Endothelial cell of umbilical vein (primary cell): ENCODE results near the gene SDHA. TPM values are rescaled to one million over a fixed set of nuclear protein-coding genes. Genes with fewer than 3 reads are reported as not detected.
"Not testable (repeated sequence)": the region's sequence is repeated elsewhere in the genome, so short reads cannot be mapped to it uniquely, and the experiment has no call there.

Experiments
- BruUV-seq: library from RNA; stranded (reverse); fragments of 400-500 nt; replicated peaks from 2 replicates; lab custom pipeline; 2021; lab: Mats Ljungman, UMichigan
- CTCF ChIA-PET: fragments of 300-600, 350-600 bp; sonication (Branson Sonifier 250); formaldehyde crosslinking; loops from one replicate; lab custom pipeline; 2021; ENCODE audit warnings: antibody characterized with exemption, inconsistent platforms; lab: Charles Lee
- POLR2A ChIA-PET: fragments of 300-600, 350-600 bp; sonication (Branson Sonifier 250); formaldehyde crosslinking; loops from one replicate; lab custom pipeline; 2021; ENCODE audit warnings: antibody characterized with exemption, inconsistent platforms; lab: Charles Lee
- DNase-seq: peaks from one replicate; pipeline ENCODE4 v3.0.0-alpha.2; 2011; ENCODE audit warnings: low read depth, low spot score
- FAIRE-seq: peaks from 2 replicates; lab custom pipeline; 2011; peaks lifted over from hg19 to GRCh38; lab: Jason Lieb, UNC
- H2AFZ ChIP-seq: 2 replicates; pipeline ENCODE4 v1.6.0; 2012; ENCODE audit warnings: low read depth, low read length, control low read depth, inconsistent platforms
- H3K27ac ChIP-seq: 2 replicates; pipeline ENCODE4 v1.5.1; 2011; ENCODE audit warnings: low read depth, mild to moderate bottlenecking, control low read depth, low read length, moderate library complexity; ENCODE audit not compliant: insufficient read depth
- H3K27me3 ChIP-seq, 2 experiments: 2 replicates each; pipeline versions ENCODE4 v1.6.0 to v1.6.1; 2011; ENCODE audit warnings: low read length in 2 of 2, mixed read lengths in 1 of 2; ENCODE audit not compliant: control insufficient read depth in 2 of 2, insufficient read depth in 2 of 2
- H3K36me3 ChIP-seq, 2 experiments: 2 replicates in 1 of 2; 3 replicates in 1 of 2; pipeline ENCODE4 v1.5.1; 2011; ENCODE audit warnings: low read length in 2 of 2, mild to moderate bottlenecking in 1 of 2, moderate library complexity in 1 of 2; ENCODE audit not compliant: control insufficient read depth in 2 of 2, insufficient read depth in 2 of 2; ENCODE audit errors: extremely low read depth in 1 of 2
- H3K4me1 ChIP-seq: 3 replicates; pipeline ENCODE4 v1.5.1; 2011; ENCODE audit warnings: mild to moderate bottlenecking, low read length; ENCODE audit not compliant: control insufficient read depth, insufficient read depth; ENCODE audit errors: extremely low read depth
- H3K4me2 ChIP-seq: 2 replicates; pipeline ENCODE4 v1.6.1; 2011; ENCODE audit warnings: low read length, control low read depth, mixed read lengths; ENCODE audit not compliant: insufficient read depth
- H3K4me3 ChIP-seq, 3 experiments: fragments of 200-600 bp in 1 of 3; sonication (generic), shearing (Covaris generic) in 1 of 3; replicated peaks in 1 of 3; 2 replicates each; pipeline ENCODE4 v1.5.1; 2011 to 2016; ENCODE audit warnings: control low read depth in 3 of 3, low read length in 3 of 3, mild to moderate bottlenecking in 2 of 3, inconsistent platforms in 1 of 3, low read depth in 1 of 3, moderate library complexity in 1 of 3; ENCODE audit not compliant: insufficient read depth in 1 of 3
- H3K79me2 ChIP-seq: 2 replicates; pipeline ENCODE4 v1.6.0; 2012; ENCODE audit warnings: low read length, inconsistent platforms; ENCODE audit not compliant: control insufficient read depth, insufficient read depth
- H3K9ac ChIP-seq: replicated peaks from 2 replicates; pipeline ENCODE3; 2011; ENCODE audit warnings: low read length, control low read depth; ENCODE audit not compliant: insufficient read depth; ENCODE audit errors: extremely low read depth
- H3K9me1 ChIP-seq: replicated peaks from 3 replicates; pipeline ENCODE4 v1.6.0; 2011; ENCODE audit warnings: mild to moderate bottlenecking, low read length; ENCODE audit not compliant: control insufficient read depth, insufficient read depth; ENCODE audit errors: extremely low read depth
- H3K9me3 ChIP-seq: replicated peaks from 2 replicates; pipeline ENCODE4 v1.5.1; 2012; ENCODE audit warnings: low read length, inconsistent platforms; ENCODE audit not compliant: control insufficient read depth, insufficient read depth
- H4K20me1 ChIP-seq: replicated peaks from 2 replicates; pipeline ENCODE3; 2011; ENCODE audit warnings: mild to moderate bottlenecking, low read length; ENCODE audit not compliant: control insufficient read depth, insufficient read depth; ENCODE audit errors: extremely low read depth
- JUN ChIP-seq: IDR thresholded peaks from 2 replicates; pipeline ENCODE4 v1.6.1; 2011; ENCODE audit warnings: borderline replicate concordance, low read depth; ENCODE audit not compliant: insufficient read length, insufficient read depth
- MYC ChIP-seq: IDR thresholded peaks from one replicate; pipeline ENCODE4 v1.6.1; 2011; ENCODE audit warnings: mild to moderate bottlenecking, low read depth, low read length
- POLR2A ChIP-seq: IDR thresholded peaks from 2 replicates; pipeline ENCODE4 v1.6.1; 2012; ENCODE audit warnings: low read depth, mild to moderate bottlenecking, control low read depth, low read length
- dilution Hi-C: fragments of 300-500 bp; cut with MboI; formaldehyde crosslinking; loops from one replicate; pipeline ENCODE4 v1.15.0; 2019; ENCODE audit warnings: low sequenced_read_pairs; ENCODE audit not compliant: extremely low pct_ligation_motif_present
- intact Hi-C: fragments of 100-400 bp; cut with micrococcal nuclease; formaldehyde crosslinking; loops from one replicate; pipeline ENCODE4 v1.10.0; 2022
- polyA plus RNA-seq, 4 experiments: library from polyadenylated mRNA; depleted of rRNA in 3 of 4; stranded (reverse) in 3 of 4; unstranded in 1 of 4; fragments of >200 nt; gene quantifications; 2 replicates each; pipeline versions ENCODE4 v1.2.1 to v1.2.3, GENCODE V29; 2011 to 2012; ENCODE audit warnings: missing spikeins in 1 of 4
- total RNA-seq: library from RNA; stranded (reverse); gene quantifications from 2 replicates; pipeline ENCODE4 v1.2.3, GENCODE V29; 2021

The SDHA gene
- total and polyA plus RNA-seq, 2 donors (not counting 3 experiments of a cell fraction or from before 2014, with no cell fraction given), result 121 to 153 TPM

DNA sequence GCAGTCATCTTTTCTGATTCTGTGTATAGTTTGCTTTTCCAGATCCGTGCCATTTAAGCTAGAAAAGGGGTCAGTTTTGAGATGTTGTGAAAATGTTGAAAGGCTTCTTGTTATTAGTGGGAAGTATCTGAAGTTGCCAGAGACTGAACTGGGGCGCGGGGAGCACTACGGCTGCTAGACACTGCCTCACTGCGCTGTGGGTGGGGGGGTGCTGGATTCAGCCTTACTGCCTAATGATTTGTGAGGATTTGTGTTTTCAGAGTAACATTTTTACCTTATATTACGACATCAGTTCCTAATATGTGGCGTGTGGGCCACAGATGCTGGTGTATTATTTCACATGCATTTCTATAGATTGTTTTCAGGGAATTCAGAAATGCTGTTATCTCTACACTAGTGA, 55.4 kb downstream of the SDHA start:
- H3K9ac ChIP-seq, DNase-seq, H3K36me3 ChIP-seq, H2AFZ ChIP-seq, H3K9me1 ChIP-seq, intact Hi-C loops, H3K9me3 ChIP-seq, FAIRE-seq, H4K20me1 ChIP-seq, dilution Hi-C loops, BruUV-seq, CTCF ChIA-PET, H3K27me3 ChIP-seq, H3K4me3 ChIP-seq, H3K27ac ChIP-seq, POLR2A ChIA-PET: not testable (repeated sequence)
- Histone ChIP-seq H3K4me1 (peaks cover 12% of the 10 kb centered on the region), H3K4me2 (peak overlapping the region; percentile 74), H3K79me2 (peaks cover 45% of the 10 kb centered on the region)

DNA sequence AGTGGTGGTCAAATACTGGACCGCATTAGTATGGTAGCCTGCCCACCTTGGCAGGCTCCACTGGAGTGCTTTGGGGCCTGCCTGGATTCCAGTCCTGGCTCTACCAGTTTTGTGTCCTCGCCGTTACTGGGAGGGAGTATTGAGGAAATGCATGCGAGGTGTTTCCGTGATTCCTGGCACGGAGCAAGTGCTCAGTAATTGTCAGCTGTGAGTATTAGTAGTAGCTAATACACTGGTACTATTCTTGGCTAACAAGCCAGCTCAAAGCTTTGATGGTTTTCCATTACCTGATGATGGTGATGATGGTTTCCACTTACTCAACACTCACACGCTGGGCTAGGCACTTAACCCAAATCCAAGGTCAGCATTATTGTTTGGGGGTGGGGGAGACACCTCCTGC, 56.2 kb downstream of the SDHA start:
- H3K9ac ChIP-seq, dilution Hi-C loops, H3K27ac ChIP-seq, BruUV-seq, H3K9me1 ChIP-seq, CTCF ChIA-PET, H2AFZ ChIP-seq, H3K36me3 ChIP-seq, H3K9me3 ChIP-seq, POLR2A ChIA-PET, intact Hi-C loops, FAIRE-seq, H3K4me3 ChIP-seq, H3K27me3 ChIP-seq, H4K20me1 ChIP-seq: not testable (repeated sequence)
- DNase-seq, result peak; percentile 11
- H3K4me2 ChIP-seq, result peak overlapping the region; percentile 4
- H3K79me2 ChIP-seq, result peaks cover 51% of the 10 kb centered on the region
- peaks cover 12% of the 10 kb centered on the region for H3K4me1 ChIP-seq

DNA sequence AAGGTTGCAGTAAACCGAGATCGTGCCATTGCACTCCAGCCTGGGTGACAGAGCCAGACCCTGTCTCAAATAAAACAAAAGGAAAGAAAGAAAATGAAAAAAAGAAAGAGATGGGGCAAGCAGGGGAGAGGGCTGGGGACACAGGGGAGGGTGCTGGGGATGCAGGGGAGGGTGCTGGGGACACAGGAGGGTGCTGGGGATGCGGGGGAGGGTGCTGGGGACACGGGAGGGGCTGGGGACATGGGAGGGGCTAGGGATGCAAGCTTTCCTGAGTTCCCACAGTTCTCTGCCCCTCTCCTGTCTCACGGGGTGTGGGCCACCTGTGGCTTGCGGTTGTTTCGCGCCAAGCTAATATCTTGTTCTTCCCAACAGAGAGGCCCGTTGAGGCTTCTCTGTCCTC, 60.5 kb downstream of the SDHA start:
- Histone ChIP-seq H3K27ac (no peak overlapping the region), H3K9me1 (no peaks in the 10 kb centered on the region), H3K27me3 (no peaks in the 10 kb centered on the region), H3K9me3 (no peaks in the 10 kb centered on the region), H3K4me3 (no peak overlapping the region), H4K20me1 (no peaks in the 10 kb centered on the region), H3K36me3 (peaks cover 2 to 5% of the 10 kb centered on the region in 2 experiments), H3K4me1 (peaks cover 4% of the 10 kb centered on the region), H3K79me2 (peaks cover 71% of the 10 kb centered on the region), H3K4me2 (no peak overlapping the region), H3K9ac (no peak overlapping the region), H2AFZ (no peak overlapping the region)
- no peak for DNase-seq
- BruUV-seq, result no TSS peak
- dilution Hi-C loops (no loop called here), intact Hi-C loops (no loop called here)
- POLR2A ChIA-PET, result no interaction called here
- FAIRE-seq, result no peak
- CTCF ChIA-PET, result no interaction called here
- TF ChIP-seq MYC (no peak), POLR2A (no peak), JUN (no peak)

DNA sequence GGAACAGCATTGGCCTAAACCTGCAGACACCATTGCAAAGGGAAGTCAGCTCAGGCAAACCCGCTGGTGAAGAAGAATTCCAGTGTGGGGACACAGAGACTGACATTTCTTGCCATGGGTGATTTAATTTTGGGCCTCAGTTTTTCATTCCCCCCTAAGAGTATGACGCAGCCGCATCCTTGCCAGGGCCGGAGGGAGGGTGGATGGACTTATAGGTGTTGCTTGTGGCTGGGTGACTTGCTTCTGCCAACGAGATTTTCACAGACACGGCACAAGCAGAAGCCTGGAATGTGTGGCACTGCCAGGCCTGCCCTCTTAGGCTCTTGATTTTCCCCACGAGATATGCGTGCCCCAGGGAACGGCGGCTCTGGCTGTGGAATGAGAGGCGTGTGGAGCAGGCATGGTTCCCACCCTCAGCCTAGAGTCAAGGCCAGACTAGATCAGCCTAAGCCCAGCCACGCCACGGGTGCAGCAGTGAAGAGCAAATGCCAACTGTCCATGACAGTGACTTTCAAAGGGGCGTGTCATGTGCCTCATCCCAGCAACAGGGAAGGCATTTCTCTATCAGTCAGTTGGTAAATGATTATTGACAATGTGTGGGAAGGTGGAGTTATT, 61.0 kb downstream of the SDHA start:
- peaks cover 71% of the 10 kb centered on the region for H3K79me2 ChIP-seq
- H4K20me1 ChIP-seq, H2AFZ ChIP-seq, H3K4me2 ChIP-seq, H3K27ac ChIP-seq, H3K4me3 ChIP-seq, BruUV-seq, CTCF ChIA-PET, dilution Hi-C loops, H3K4me1 ChIP-seq, DNase-seq, POLR2A ChIA-PET, FAIRE-seq, H3K9me1 ChIP-seq, H3K9me3 ChIP-seq, intact Hi-C loops, H3K9ac ChIP-seq, H3K27me3 ChIP-seq, H3K36me3 ChIP-seq: not testable (repeated sequence)
